Cardiac muscle cell (in vitro differentiated cells and primary cell): Measurements from ENCODE around the gene DKC1. TPM values are rescaled to one million over a fixed set of nuclear protein-coding genes. Genes with fewer than 3 reads are reported as not detected.

ENCODE experiments used
- DNase-seq, 2 donors: peaks; one replicate each; pipeline versions ENCODE4 v3.0.0 to v3.0.0-alpha.2; 2010 to 2017; ENCODE audit warnings: low read depth in 1 of 2, low spot score in 1 of 2
- H3K27ac ChIP-seq: fragments of 200-600 bp; sonication (generic); 2 replicates; pipeline ENCODE4 v1.5.1; 2016
- H3K27me3 ChIP-seq: fragments of 200-600 bp; sonication (generic); 2 replicates; pipeline ENCODE4 v1.6.0; 2016; ENCODE audit warnings: control low read depth
- H3K36me3 ChIP-seq: fragments of 200-600 bp; sonication (generic); 2 replicates; pipeline ENCODE4 v1.5.1; 2016; ENCODE audit warnings: control low read depth
- H3K4me1 ChIP-seq: fragments of 200-600 bp; sonication (generic); 2 replicates; pipeline ENCODE4 v1.8.1; 2017; ENCODE audit warnings: low read depth, mild to moderate bottlenecking, mixed run types
- H3K4me3 ChIP-seq: fragments of 200-600 bp; sonication (generic); 2 replicates; pipeline ENCODE4 v1.5.1; 2016; ENCODE audit warnings: mild to moderate bottlenecking
- H3K9me3 ChIP-seq: fragments of 200-600 bp; sonication (generic); 2 replicates; pipeline ENCODE4 v1.5.1; 2017; ENCODE audit warnings: low read depth, mild to moderate bottlenecking, control low read depth
- CTCF ChIP-seq: IDR thresholded peaks from 2 replicates; pipeline ENCODE4 v1.5.1; 2012; ENCODE audit warnings: low read depth, mild to moderate bottlenecking, low read length
- polyA plus RNA-seq: library from polyadenylated mRNA; unstranded; fragments of >200 nt; fragmentation: Nextera tagmentation; extraction: Ambion mirVana; gene quantifications from 2 replicates; pipeline ENCODE4 v1.2.1, GENCODE V29; 2016
- total RNA-seq: library from RNA; depleted of rRNA; stranded (reverse); fragments of >200 nt; gene quantifications from 2 replicates; pipeline ENCODE4 v1.2.3, GENCODE V29; 2016

Gene DKC1
- total and polyA plus RNA-seq, 2 experiments from 2014 or later, result 22.8 to 30.9 TPM

- Histone ChIP-seq H3K4me3 (no peak overlapping the region), H3K4me1 (no peaks in the 10 kb centered on the region), H3K36me3 (no peaks in the 10 kb centered on the region), H3K27me3 (no peaks in the 10 kb centered on the region), H3K9me3 (no peaks in the 10 kb centered on the region), H3K27ac (no peak overlapping the region)
- peak in 1 of 2 donors; percentile 72 for DNase-seq
- TF ChIP-seq CTCF, result no peak
Measured at GRCh38 chrX:154719132-154719675, 43.5 kb upstream of the DKC1 start.

- Histone ChIP-seq H3K27me3 (no peaks in the 10 kb centered on the region), H3K27ac (no peak overlapping the region), H3K9me3 (no peaks in the 10 kb centered on the region), H3K36me3 (no peaks in the 10 kb centered on the region), H3K4me1 (no peaks in the 10 kb centered on the region), H3K4me3 (no peak overlapping the region)
- DNase-seq, result no peak
- TF ChIP-seq CTCF, result no peak
Measured at GRCh38 chrX:154720067-154720466, 42.6 kb upstream of the DKC1 start.

- no peaks in the 10 kb centered on the region for H3K9me3 ChIP-seq
- TF ChIP-seq CTCF, result no peak
- no peaks in the 10 kb centered on the region for H3K36me3 ChIP-seq
- H3K27ac ChIP-seq, result no peak overlapping the region
- H3K4me1 ChIP-seq, result no peaks in the 10 kb centered on the region
- DNase-seq, result no peak
- no peak overlapping the region for H3K4me3 ChIP-seq
- no peaks in the 10 kb centered on the region for H3K27me3 ChIP-seq
Measured at GRCh38 chrX:154721155-154721554, 41.5 kb upstream of the DKC1 start.

- Histone ChIP-seq H3K27ac (no peak overlapping the region), H3K4me1 (no peaks in the 10 kb centered on the region), H3K36me3 (no peaks in the 10 kb centered on the region), H3K27me3 (no peaks in the 10 kb centered on the region), H3K9me3 (no peaks in the 10 kb centered on the region), H3K4me3 (no peak overlapping the region)
- no peak for DNase-seq
- TF ChIP-seq CTCF, result no peak
Measured at GRCh38 chrX:154724993-154725756, 37.5 kb upstream of the DKC1 start.

GRCh38 chrX:154727418-154727817 lies 35.2 kb upstream of the DKC1 start:
- Histone ChIP-seq H3K27me3 (no peaks in the 10 kb centered on the region), H3K36me3 (no peaks in the 10 kb centered on the region), H3K4me1 (no peaks in the 10 kb centered on the region), H3K9me3 (no peaks in the 10 kb centered on the region), H3K27ac (no peak overlapping the region), H3K4me3 (no peak overlapping the region)
- peak in 1 of 2 donors; percentile 42 for DNase-seq
- TF ChIP-seq CTCF, result no peak
